Ascending aorta (tissue), 2 donors: ENCODE measurements around the gene NPTX1. TPM values are rescaled to one million over a fixed set of nuclear protein-coding genes. Genes with fewer than 3 reads are reported as not detected.

Source experiments
- DNase-seq, 2 donors: peaks; one replicate each; pipeline ENCODE4 v3.0.0-alpha.2; 2019; ENCODE audit warnings: low spot score in 2 of 2
- H3K27ac ChIP-seq, 2 donors: fragments of 200-600 bp; sonication (generic); one replicate each; pipeline ENCODE4 v1.5.1; 2016 to 2017; ENCODE audit warnings: mild to moderate bottlenecking in 1 of 2
- H3K27me3 ChIP-seq: fragments of 200-600 bp; sonication (generic); one replicate; pipeline ENCODE4 v1.5.1; 2017
- H3K36me3 ChIP-seq, 2 donors: fragments of 200-600 bp; sonication (generic); one replicate each; pipeline ENCODE4 v1.5.1; 2016
- H3K4me1 ChIP-seq, 2 donors: fragments of 200-600 bp; sonication (generic); one replicate each; pipeline ENCODE4 v1.5.1; 2016 to 2017; ENCODE audit warnings: mild to moderate bottlenecking in 1 of 2
- H3K4me3 ChIP-seq, 2 donors: fragments of 200-600 bp; sonication (generic); one replicate each; pipeline ENCODE4 v1.5.1; 2016 to 2017; ENCODE audit warnings: mild to moderate bottlenecking in 1 of 2
- H3K9me3 ChIP-seq, 2 donors: fragments of 200-600 bp; sonication (generic); one replicate each; pipeline ENCODE4 v1.5.1; 2016
- intact Hi-C: fragments of 100-400 bp; cut with DNase I; formaldehyde crosslinking; loops from one replicate; pipeline ENCODE4 v1.15.1; 2023
- total RNA-seq: library from RNA; depleted of rRNA; stranded (reverse); fragments of >200 nt; gene quantifications from one replicate; pipeline ENCODE4 v1.1.0, GENCODE V29; 2016
- TF ChIP-seq, protein P1 (sequence below), 3 experiments: fragments of 200-600 bp in 2 of 3; fragments of 450-650 bp in 1 of 3; sonication (generic) in 2 of 3; IDR thresholded peaks; one replicate each; pipeline ENCODE4 v1.5.1; 2016 to 2019; ENCODE audit warnings: antibody characterized with exemption in 3 of 3, mild to moderate bottlenecking in 1 of 3, moderate library complexity in 1 of 3

The NPTX1 gene
- total RNA-seq, 1 donor from 2014 or later = not detected

DNA sequence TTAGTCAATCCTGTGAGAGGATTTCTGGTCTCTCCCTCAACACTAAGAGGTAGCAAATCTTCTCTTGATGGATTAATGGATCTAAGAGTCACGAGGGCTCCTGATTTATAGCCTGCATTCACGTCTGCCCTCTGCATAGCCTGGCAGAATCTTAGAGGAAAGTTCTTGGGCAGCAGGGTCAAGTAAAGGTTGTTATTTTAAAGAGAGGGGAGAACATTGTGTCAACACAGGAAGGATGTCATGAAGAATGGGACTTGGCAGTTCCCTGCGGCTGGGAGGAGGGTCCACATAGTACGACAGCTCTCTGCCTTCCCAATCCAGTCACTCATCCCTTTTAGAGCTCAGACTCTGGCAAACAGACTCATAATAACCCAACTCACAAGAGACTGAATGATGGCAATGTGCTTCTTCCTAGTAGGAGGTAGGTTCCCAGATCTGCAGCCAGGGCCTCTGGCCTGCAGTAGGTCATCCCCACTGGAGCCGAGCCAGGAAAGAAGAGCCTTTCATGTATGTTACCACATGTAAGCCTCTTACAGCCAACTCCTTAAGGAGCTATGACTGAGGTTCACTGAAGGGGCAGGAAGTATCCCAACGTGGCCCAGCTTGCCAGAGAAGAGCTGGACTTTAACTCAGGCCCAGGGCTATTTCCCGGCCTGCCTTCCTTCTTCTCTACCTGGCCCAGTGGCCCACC lies 42.8 kb upstream of the NPTX1 start:
- intact Hi-C loops = no loop called here
- no peak overlapping the region for H3K4me3 ChIP-seq
- H3K27me3 ChIP-seq = no peaks in the 10 kb centered on the region
- no peaks in the 10 kb centered on the region for H3K4me1 ChIP-seq
- TF ChIP-seq, protein P1, sequence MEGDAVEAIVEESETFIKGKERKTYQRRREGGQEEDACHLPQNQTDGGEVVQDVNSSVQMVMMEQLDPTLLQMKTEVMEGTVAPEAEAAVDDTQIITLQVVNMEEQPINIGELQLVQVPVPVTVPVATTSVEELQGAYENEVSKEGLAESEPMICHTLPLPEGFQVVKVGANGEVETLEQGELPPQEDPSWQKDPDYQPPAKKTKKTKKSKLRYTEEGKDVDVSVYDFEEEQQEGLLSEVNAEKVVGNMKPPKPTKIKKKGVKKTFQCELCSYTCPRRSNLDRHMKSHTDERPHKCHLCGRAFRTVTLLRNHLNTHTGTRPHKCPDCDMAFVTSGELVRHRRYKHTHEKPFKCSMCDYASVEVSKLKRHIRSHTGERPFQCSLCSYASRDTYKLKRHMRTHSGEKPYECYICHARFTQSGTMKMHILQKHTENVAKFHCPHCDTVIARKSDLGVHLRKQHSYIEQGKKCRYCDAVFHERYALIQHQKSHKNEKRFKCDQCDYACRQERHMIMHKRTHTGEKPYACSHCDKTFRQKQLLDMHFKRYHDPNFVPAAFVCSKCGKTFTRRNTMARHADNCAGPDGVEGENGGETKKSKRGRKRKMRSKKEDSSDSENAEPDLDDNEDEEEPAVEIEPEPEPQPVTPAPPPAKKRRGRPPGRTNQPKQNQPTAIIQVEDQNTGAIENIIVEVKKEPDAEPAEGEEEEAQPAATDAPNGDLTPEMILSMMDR (IDR thresholded peaks at IDR 0.05) = no peak
- no peaks in the 10 kb centered on the region for H3K9me3 ChIP-seq
- no peaks in the 10 kb centered on the region for H3K36me3 ChIP-seq
- H3K27ac ChIP-seq = no peak overlapping the region
- DNase-seq = no peak

DNA sequence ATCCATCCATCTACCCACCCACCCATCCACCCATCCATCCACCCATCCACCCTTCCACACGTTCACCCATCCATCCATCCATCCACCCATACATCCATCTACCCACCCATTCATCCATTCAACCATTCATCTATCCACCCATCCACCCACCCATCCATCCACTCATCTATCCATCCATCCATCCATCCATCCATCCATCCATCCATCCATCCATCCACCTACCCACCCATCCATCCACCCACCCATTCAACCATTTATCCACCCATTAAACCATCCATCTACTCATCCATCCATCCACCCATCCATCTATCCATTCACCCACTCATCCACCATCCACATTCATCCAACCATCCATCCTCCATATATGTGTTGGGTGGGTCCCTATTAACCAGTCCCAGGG lies 42.0 kb upstream of the NPTX1 start:
- intact Hi-C loops = no loop called here

DNA sequence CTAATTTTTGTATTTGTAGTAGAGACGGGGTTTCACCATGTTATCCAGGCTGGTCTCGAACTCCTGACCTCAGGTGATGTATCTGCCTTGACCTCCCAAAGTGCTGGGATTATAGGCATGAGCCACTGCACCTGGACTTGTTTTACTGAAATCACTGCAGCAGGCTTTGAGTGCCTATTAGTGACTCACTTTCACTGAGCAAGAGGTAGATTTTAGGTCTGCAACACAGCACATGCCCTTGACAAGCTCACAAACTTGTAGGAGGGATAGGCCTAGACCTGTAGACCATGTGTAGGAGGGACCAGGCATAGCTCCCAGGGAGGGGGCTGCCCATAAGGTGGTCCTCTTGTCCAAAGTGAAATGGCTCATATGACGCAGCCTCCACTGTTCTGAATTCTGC lies 41.2 kb upstream of the NPTX1 start:
- TF ChIP-seq, protein P1 (IDR thresholded peaks at IDR 0.05) = no peak
- H3K9me3 ChIP-seq = no peaks in the 10 kb centered on the region
- H3K27me3 ChIP-seq = no peaks in the 10 kb centered on the region

More for the DNA sequence above, 42.0 kb upstream of the NPTX1 start:
- Histone ChIP-seq H3K4me1 (no peaks in the 10 kb centered on the region), H3K27me3 (no peaks in the 10 kb centered on the region), H3K9me3 (no peaks in the 10 kb centered on the region), H3K27ac (no peak overlapping the region), H3K4me3 (no peak overlapping the region), H3K36me3 (no peaks in the 10 kb centered on the region)
- DNase-seq = no peak
- TF ChIP-seq, protein P1 (IDR thresholded peaks at IDR 0.05) = no peak

DNA sequence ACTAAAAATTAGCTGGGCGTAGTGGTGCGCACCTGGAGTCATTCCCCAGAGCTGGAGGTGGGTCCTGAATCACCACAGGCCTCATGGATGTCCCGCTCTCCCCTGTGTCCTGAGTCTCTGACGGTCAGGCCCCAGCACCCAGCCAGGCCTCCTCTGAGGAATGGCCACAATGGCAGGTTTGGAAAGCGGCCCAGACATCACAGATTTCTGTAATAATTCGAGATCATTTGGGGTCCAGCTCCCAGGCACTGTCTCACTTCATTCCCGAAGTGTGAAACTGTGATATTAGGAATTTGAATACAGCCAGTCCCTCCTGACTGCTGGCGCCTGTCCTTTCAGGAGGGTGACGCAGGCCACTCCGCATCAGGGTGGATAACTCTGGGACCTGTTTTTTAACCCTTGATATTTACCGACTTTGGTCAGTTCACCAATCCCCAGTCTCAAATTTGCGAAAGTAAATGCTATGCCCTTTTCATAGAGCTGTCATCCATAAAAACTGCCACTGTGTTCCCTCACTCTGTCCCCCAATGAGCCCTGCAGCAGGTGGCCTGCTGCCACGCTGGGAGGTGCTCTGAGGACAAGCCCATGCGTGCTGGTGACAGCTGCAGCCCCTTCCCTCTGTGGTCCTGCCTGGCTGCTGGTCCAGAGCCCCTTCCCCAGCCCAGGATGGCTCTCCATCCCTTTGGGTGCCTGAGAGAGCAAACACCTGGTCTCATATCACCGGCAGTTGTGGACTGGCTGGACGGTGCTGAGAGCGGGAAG lies 39.9 kb upstream of the NPTX1 start:
- Histone ChIP-seq H3K4me1 (no peaks in the 10 kb centered on the region), H3K36me3 (no peaks in the 10 kb centered on the region), H3K9me3 (no peaks in the 10 kb centered on the region), H3K27me3 (no peaks in the 10 kb centered on the region), H3K27ac (no peak overlapping the region), H3K4me3 (no peak overlapping the region)
- intact Hi-C loops = no loop called here
- TF ChIP-seq, protein P1 (IDR thresholded peaks at IDR 0.05) = no peak
- DNase-seq = no peak

More for the DNA sequence above, 41.2 kb upstream of the NPTX1 start:
- Histone ChIP-seq H3K4me1 (no peaks in the 10 kb centered on the region), H3K36me3 (no peaks in the 10 kb centered on the region), H3K27ac (no peak overlapping the region), H3K4me3 (no peak overlapping the region)
- intact Hi-C loops = no loop called here
- DNase-seq = no peak

DNA sequence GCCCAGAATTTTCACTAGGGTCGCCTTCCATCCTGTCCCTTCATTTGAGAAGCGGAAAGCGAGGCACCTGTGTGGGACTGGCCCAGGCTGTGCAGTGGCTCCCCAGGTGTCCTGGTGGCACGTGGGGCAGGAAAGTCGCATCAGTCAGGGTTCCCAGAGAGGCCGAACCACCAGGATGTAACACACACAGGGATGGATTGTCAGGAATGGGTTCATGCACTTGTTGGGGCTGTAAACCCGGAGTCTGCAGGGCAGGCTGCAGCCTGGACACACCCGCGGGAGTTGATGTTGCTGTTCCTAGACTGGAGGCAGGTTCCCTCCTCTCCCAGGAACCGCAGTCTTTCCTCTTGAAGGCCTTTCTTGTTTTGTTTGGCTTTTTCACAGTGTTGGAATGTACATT lies 37.5 kb upstream of the NPTX1 start:
- Histone ChIP-seq H3K4me3 (no peak overlapping the region), H3K4me1 (no peaks in the 10 kb centered on the region), H3K27ac (no peak overlapping the region), H3K27me3 (no peaks in the 10 kb centered on the region), H3K36me3 (no peaks in the 10 kb centered on the region), H3K9me3 (no peaks in the 10 kb centered on the region)
- TF ChIP-seq, protein P1 (IDR thresholded peaks at IDR 0.05) = no peak
- intact Hi-C loops = no loop called here
- no peak for DNase-seq
